Measurements from ENCODE around the gene PPP1R9A.

DNA sequence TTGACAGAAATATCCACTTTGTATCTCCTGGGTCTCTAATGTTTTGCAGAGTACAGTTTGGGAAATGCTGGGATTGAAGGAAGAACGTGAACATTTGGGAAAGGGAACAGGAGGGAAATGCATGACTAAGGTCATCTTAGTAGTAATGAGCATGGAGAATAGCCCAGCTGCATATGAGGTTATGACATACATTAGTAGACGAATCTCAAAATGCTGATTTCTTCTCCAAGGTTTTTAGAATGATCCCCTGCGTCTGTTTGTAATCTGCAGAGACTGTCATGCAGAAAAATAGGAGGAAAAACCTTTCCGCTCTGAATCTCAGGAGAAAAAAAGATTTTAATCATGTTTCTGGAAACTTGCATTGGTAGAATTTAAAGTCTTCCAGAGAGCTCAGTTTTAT lies 133.6 kb downstream of the PPP1R9A start:
- TF ChIP-seq, protein P1, sequence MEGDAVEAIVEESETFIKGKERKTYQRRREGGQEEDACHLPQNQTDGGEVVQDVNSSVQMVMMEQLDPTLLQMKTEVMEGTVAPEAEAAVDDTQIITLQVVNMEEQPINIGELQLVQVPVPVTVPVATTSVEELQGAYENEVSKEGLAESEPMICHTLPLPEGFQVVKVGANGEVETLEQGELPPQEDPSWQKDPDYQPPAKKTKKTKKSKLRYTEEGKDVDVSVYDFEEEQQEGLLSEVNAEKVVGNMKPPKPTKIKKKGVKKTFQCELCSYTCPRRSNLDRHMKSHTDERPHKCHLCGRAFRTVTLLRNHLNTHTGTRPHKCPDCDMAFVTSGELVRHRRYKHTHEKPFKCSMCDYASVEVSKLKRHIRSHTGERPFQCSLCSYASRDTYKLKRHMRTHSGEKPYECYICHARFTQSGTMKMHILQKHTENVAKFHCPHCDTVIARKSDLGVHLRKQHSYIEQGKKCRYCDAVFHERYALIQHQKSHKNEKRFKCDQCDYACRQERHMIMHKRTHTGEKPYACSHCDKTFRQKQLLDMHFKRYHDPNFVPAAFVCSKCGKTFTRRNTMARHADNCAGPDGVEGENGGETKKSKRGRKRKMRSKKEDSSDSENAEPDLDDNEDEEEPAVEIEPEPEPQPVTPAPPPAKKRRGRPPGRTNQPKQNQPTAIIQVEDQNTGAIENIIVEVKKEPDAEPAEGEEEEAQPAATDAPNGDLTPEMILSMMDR (IDR thresholded peaks at IDR 0.05; ENCODE audit: insufficient read depth, low read length, poor library complexity, severe bottlenecking) = no peak
- no peak for TF ChIP-seq EZH2phosphoT487 (conservative IDR thresholded peaks at IDR 0.05; ENCODE audit: low read length)

All from SU-DHL-6 (cell line).